SK-N-SH (cell line): ENCODE measurements around the gene TMSB15A. TPM values are rescaled to one million over a fixed set of nuclear protein-coding genes. Genes with fewer than 3 reads are reported as not detected.
A peak's percentile ranks its signal among the peaks of the same experiment; 100 is the strongest.

Experiments used
- CTCF ChIA-PET: fragments of 300-600, 350-600 bp; formaldehyde crosslinking; extraction: SDS; loops from one replicate; lab custom pipeline; 2021; lab: Yijun Ruan, JAX
- POLR2A ChIA-PET: fragments of 350-600 bp; sonication (Branson Sonifier 250); formaldehyde crosslinking; extraction: SDS; loops from one replicate; lab custom pipeline; 2020; ENCODE audit warnings: antibody characterized with exemption, inconsistent platforms; lab: Yijun Ruan, JAX
- DNase-seq: peaks from one replicate; pipeline ENCODE4 v3.0.0; 2012
- H2AFZ ChIP-seq: fragments of 200-600 bp; sonication (generic); 2 replicates; pipeline ENCODE4 v1.8.1; 2016; ENCODE audit warnings: antibody characterized with exemption, mild to moderate bottlenecking, low read depth
- H3F3A ChIP-seq: fragments of 200-600 bp; sonication (generic); replicated peaks from 2 replicates; pipeline ENCODE3; 2016; ENCODE audit warnings: antibody characterized with exemption, mild to moderate bottlenecking; ENCODE audit not compliant: insufficient read depth
- H3K27ac ChIP-seq, 2 experiments: fragments of 200-500 bp in 1 of 2; fragments of 200-600 bp in 1 of 2; sonication (Bioruptor generic) in 1 of 2; sonication (generic), shearing (Covaris generic) in 1 of 2; 2 replicates each; pipeline versions ENCODE4 v1.5.1 to v1.6.1; 2014 to 2016; ENCODE audit warnings: low read depth in 2 of 2, inconsistent platforms in 1 of 2, low read length in 1 of 2, mild to moderate bottlenecking in 1 of 2, mixed read lengths in 1 of 2
- H3K27me3 ChIP-seq: fragments of 200-600 bp; sonication (generic), shearing (Covaris generic); 2 replicates; pipeline ENCODE4 v1.6.1; 2016; ENCODE audit warnings: mixed run types; ENCODE audit not compliant: insufficient read depth
- H3K36me3 ChIP-seq, 2 experiments: fragments of 200-500 bp in 1 of 2; fragments of 200-600 bp in 1 of 2; sonication (Bioruptor generic) in 1 of 2; sonication (generic) in 1 of 2; replicated peaks in 1 of 2; 2 replicates each; pipeline versions ENCODE3 to v1.5.1; 2014 to 2016; ENCODE audit warnings: low read length in 1 of 2, mild to moderate bottlenecking in 1 of 2; ENCODE audit not compliant: insufficient read depth in 2 of 2, control insufficient read depth in 1 of 2
- H3K4me1 ChIP-seq, 2 experiments: fragments of 200-500 bp in 1 of 2; fragments of 200-600 bp in 1 of 2; sonication (Bioruptor generic) in 1 of 2; sonication (generic), shearing (Covaris generic) in 1 of 2; 2 replicates each; pipeline versions ENCODE4 v1.5.1 to v1.6.1; 2014 to 2016; ENCODE audit warnings: low read depth in 1 of 2, low read length in 1 of 2, mixed run types in 1 of 2; ENCODE audit not compliant: insufficient read depth in 2 of 2, control insufficient read depth in 1 of 2
- H3K4me2 ChIP-seq: fragments of 200-600 bp; sonication (generic), shearing (Covaris generic); 2 replicates; pipeline ENCODE4 v1.6.1; 2017; ENCODE audit warnings: mixed run types
- H3K4me3 ChIP-seq, 2 experiments: fragments of 200-500 bp in 1 of 2; fragments of 200-600 bp in 1 of 2; sonication (Bioruptor generic) in 1 of 2; sonication (generic), shearing (Covaris generic) in 1 of 2; 2 replicates each; pipeline versions ENCODE4 v1.5.1 to v1.8.1; 2014 to 2016; ENCODE audit warnings: low read depth in 2 of 2, inconsistent platforms in 1 of 2, low read length in 1 of 2, mild to moderate bottlenecking in 1 of 2, mixed read lengths in 1 of 2, moderate library complexity in 1 of 2
- H3K79me2 ChIP-seq: fragments of 200-600 bp; sonication (generic); 2 replicates; pipeline ENCODE4 v1.8.1; 2017; ENCODE audit warnings: mild to moderate bottlenecking; ENCODE audit not compliant: insufficient read depth
- H3K9ac ChIP-seq: fragments of 200-600 bp; sonication (generic); 2 replicates; pipeline ENCODE4 v1.6.1; 2017; ENCODE audit warnings: mixed run types
- H3K9me2 ChIP-seq: fragments of 200-600 bp; sonication (generic); 2 replicates; pipeline ENCODE4 v1.6.1; 2017; ENCODE audit warnings: mixed run types
- H3K9me3 ChIP-seq: fragments of 200-600 bp; sonication (generic); 2 replicates; pipeline ENCODE4 v1.6.1; 2017; ENCODE audit warnings: mixed run types, mild to moderate bottlenecking, moderate library complexity
- H4K20me1 ChIP-seq: fragments of 200-600 bp; sonication (generic); 2 replicates; pipeline ENCODE4 v1.6.1; 2017; ENCODE audit warnings: mild to moderate bottlenecking, mixed run types; ENCODE audit not compliant: insufficient read depth
- CHD2 ChIP-seq: fragments of 150-350 bp; IDR thresholded peaks from 2 replicates; pipeline ENCODE4 v1.6.1; 2018; ENCODE audit warnings: low read length; ENCODE audit not compliant: partially characterized antibody
- CTCF ChIP-seq: fragments of 200-600 bp; sonication (generic); IDR thresholded peaks from 2 replicates; pipeline ENCODE4 v1.6.1; 2017; ENCODE audit warnings: antibody characterized with exemption, mild to moderate bottlenecking, moderate library complexity
- EZH2phosphoT487 ChIP-seq: fragments of 200-600 bp; sonication (generic); IDR thresholded peaks from 2 replicates; pipeline ENCODE4 v1.6.1; 2017; ENCODE audit warnings: low read depth, mixed run types, mild to moderate bottlenecking, antibody characterized with exemption, moderate library complexity, borderline replicate concordance
- GABPA ChIP-seq: IDR thresholded peaks from 2 replicates; pipeline ENCODE4 v1.4.0; 2012; ENCODE audit warnings: low read depth, mild to moderate bottlenecking
- GATA2 ChIP-seq: sonication (generic); formaldehyde crosslinking; IDR thresholded peaks from 2 replicates; pipeline ENCODE4 v1.5.0; 2020; ENCODE audit warnings: mild to moderate bottlenecking, missing genetic modification reagents
- IRF3 ChIP-seq: fragments of 150-350 bp; IDR thresholded peaks from 2 replicates; pipeline ENCODE4 v1.6.1; 2016; ENCODE audit warnings: mild to moderate bottlenecking, low read depth, low read length
- JUND ChIP-seq: IDR thresholded peaks from 2 replicates; pipeline ENCODE4 v1.4.0; 2012
- RAD21 ChIP-seq: IDR thresholded peaks from 2 replicates; pipeline ENCODE4 v1.6.1; 2012; ENCODE audit warnings: mild to moderate bottlenecking, low read length
- REST ChIP-seq: IDR thresholded peaks from 2 replicates; pipeline ENCODE4 v1.6.1; 2012; ENCODE audit warnings: mild to moderate bottlenecking, low read depth, low read length, moderate library complexity
- SIN3A ChIP-seq: IDR thresholded peaks from 2 replicates; pipeline ENCODE4 v1.6.1; 2012; ENCODE audit warnings: low read depth, mild to moderate bottlenecking, low read length, moderate library complexity, borderline replicate concordance
- SMC3 ChIP-seq: IDR thresholded peaks from 2 replicates; pipeline ENCODE4 v1.6.1; 2012; ENCODE audit warnings: low read depth, low read length, improper control_type of control experiment
- ZBTB33 ChIP-seq: IDR thresholded peaks from 2 replicates; pipeline ENCODE4 v1.4.0; 2012; ENCODE audit warnings: low read depth, borderline replicate concordance
- WGBS: methylation state at CpG from one replicate; pipeline ENCODE4 v1.1.6; 2017; ENCODE audit warnings: low lambda C conversion rate; 5-methylcytosine and 5-hydroxymethylcytosine counted together
- polyA plus RNA-seq, 3 experiments: library from polyadenylated mRNA; depleted of rRNA; stranded (reverse); fragments of >200 nt; gene quantifications; 2 replicates each; pipeline ENCODE4 v1.2.3, GENCODE V29; 2012
- TF ChIP-seq, protein P1 (sequence below): IDR thresholded peaks from 2 replicates; pipeline ENCODE4 v1.4.0; 2012; ENCODE audit warnings: low read depth, borderline replicate concordance

Gene TMSB15A
- polyA plus RNA-seq, 1 of the 3 experiments (the other 2 are of a cell fraction) = 16.6 TPM

GRCh38 chrX:102517326-102517725 lies 787 bp upstream of the TMSB15A start:
- H3K27ac ChIP-seq = no peak overlapping the region
- no peaks in the 10 kb centered on the region for H3K9me3 ChIP-seq
- no peaks in the 10 kb centered on the region; a peak in 1 of 4 replicates for H3K4me1 ChIP-seq
- H3K4me3 ChIP-seq = no peak overlapping the region
- 0 out of 2 replicates have a peak, but pooled peaks have one; percentile 9 for TF ChIP-seq SMC3
- TF ChIP-seq CTCF = peak; percentile 46
- TF ChIP-seq JUND = no peak
- TF ChIP-seq RAD21 = peak; percentile 52; the same call in 1 of the 2 replicates
- H3F3A ChIP-seq = no peaks in the 10 kb centered on the region
- no peak overlapping the region for H3K9ac ChIP-seq
- peaks cover 13% of the 10 kb centered on the region; the same call in 1 of the 2 replicates for H3K27me3 ChIP-seq
- WGBS = 9% methylated on average over 7 of the region's 7 CpGs
- H4K20me1 ChIP-seq = no peaks in the 10 kb centered on the region
- peak overlapping the region; percentile 42; the same call in 1 of the 2 replicates for H3K4me2 ChIP-seq
- no peaks in the 10 kb centered on the region for H3K36me3 ChIP-seq
- ChIA-PET CTCF (interaction anchor here (0.7 to 2.3 kb wide), 4 partner anchors 22 to 318 kb away, joined by 3 to 6 read pairs (median 4); no protein-coding TSS in a partner anchor), POLR2A (no interaction called here)
- H3K79me2 ChIP-seq = no peaks in the 10 kb centered on the region
- H3K9me2 ChIP-seq = no peaks in the 10 kb centered on the region
- no peak overlapping the region; the same call in 1 of the 2 replicates for H2AFZ ChIP-seq
- peak; percentile 24 for DNase-seq

DNA sequence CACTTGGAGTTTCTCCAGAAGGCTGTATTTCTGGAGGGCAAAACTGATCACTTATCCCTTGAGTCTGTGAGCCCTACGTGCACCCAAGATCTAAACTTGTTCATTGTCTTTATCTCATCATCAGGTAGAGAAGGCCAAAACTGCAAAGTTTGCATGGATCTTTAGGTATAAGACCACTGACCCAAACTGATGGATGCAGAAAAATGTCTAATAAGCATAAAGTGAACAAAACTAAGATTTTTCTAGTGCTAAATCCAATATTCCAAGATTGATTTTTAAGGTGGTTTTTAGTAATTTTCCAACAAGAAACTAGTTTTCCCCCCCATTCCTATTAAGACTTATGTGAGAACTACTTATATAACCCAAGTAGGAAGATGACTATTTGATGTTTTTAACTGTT lies 2.0 kb downstream of the TMSB15A start:
- H3K27ac ChIP-seq = no peak overlapping the region
- no peaks in the 10 kb centered on the region for H3K9me2 ChIP-seq
- H3K4me3 ChIP-seq = no peak overlapping the region
- DNase-seq = no peak
- 45% methylated on average over 1 of the region's 1 CpG for WGBS
- no peaks in the 10 kb centered on the region for H3K9me3 ChIP-seq
- no peaks in the 10 kb centered on the region for H3K36me3 ChIP-seq
- no peak overlapping the region for H3K4me2 ChIP-seq
- no peak overlapping the region for H3K9ac ChIP-seq
- H3K4me1 ChIP-seq = no peaks in the 10 kb centered on the region; a peak in 1 of 4 replicates
- H2AFZ ChIP-seq = no peak overlapping the region
- no peaks in the 10 kb centered on the region for H4K20me1 ChIP-seq
- CTCF ChIA-PET = no interaction called here
- no peaks in the 10 kb centered on the region for H3F3A ChIP-seq
- POLR2A ChIA-PET = no interaction called here
- no peaks in the 10 kb centered on the region for H3K79me2 ChIP-seq
- peaks cover 13% of the 10 kb centered on the region; the same call in 1 of the 2 replicates for H3K27me3 ChIP-seq
- TF ChIP-seq IRF3 (no peak), EZH2phosphoT487 (no peak), GATA2 (CRISPR knock-in tag) (no peak), REST (no peak), ZBTB33 (no peak), GABPA (no peak), RAD21 (no peak), SMC3 (no peak), CTCF (no peak), CHD2 (no peak), SIN3A (no peak)
- TF ChIP-seq, protein P1, sequence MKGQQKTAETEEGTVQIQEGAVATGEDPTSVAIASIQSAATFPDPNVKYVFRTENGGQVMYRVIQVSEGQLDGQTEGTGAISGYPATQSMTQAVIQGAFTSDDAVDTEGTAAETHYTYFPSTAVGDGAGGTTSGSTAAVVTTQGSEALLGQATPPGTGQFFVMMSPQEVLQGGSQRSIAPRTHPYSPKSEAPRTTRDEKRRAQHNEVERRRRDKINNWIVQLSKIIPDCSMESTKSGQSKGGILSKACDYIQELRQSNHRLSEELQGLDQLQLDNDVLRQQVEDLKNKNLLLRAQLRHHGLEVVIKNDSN = no peak
